Measurements from ENCODE around the gene ALG11. TPM values are rescaled to one million over a fixed set of nuclear protein-coding genes. Genes with fewer than 3 reads are reported as not detected.

Gene ALG11
- polyA plus RNA-seq, 1 experiment, result 6.2 TPM

DNA sequence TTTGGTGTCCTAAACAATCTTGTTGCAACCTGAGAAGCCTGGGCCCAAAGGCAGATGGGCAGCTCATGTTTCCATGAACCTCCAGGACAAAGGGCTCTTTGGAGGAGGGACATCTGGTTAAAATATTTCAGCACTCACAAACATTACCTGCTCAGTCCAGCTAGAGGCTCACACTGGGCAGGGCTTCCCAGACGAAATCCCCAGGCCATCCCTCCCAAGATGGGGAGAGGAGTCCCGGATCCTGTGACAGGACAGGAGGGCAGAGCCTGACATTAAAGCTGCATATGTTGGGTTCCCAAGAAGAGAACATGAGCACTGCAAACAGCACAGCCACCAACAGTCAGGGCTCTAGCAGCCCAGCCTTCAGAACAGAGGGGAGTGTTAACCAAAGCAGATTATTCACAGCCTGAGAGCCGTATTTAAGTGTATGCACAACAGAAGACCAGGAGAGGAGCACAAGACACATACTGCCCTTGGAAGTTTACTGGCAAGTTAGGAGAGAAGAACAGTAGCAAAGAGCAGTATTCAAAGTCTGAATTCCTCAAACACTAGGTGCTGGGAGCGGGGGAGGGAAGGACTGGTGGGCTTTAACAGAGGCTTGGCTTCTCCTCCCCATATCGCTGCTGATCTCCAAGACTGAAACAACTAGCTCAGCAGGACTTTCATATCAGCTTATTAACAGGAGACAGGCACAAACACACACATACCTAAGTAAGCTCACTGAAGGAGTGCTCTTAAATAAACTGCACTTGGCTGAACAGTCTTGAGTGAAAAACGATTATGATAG, 13.3 kb upstream of the ALG11 start:
- POLR2A ChIA-PET, result no interaction called here
- DNase-seq (ENCODE audit: low read depth), result no peak
- CTCF ChIA-PET, result interaction anchor here (1.1 to 4.5 kb wide), 3 partner anchors 9 to 129 kb away, joined by 4 to 20 read pairs (median 8); no protein-coding TSS in a partner anchor

DNA sequence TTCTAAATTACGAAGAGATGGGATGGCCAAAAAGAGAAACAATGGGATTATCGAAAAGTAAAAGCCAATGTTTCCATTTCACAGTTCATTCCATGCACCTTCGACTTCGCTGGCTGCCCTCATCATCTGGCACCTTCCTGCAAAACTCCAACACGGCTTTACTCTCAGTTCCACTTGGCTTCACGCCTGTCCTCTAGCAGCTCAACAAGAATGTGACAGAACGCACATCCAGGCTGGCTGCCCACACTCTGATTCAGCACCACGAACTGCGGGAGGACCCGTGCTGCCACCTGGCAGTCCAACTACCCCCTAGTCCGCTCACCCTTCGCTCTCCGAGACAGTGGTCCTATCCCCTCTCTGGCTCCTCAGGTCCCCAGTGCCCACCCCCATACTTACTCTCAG, 12.7 kb upstream of the ALG11 start:
- no peaks in the 10 kb centered on the region for H3K36me3 ChIP-seq (ENCODE audit: control insufficient read depth, insufficient read depth, low read length)
- POLR2A ChIA-PET, result no interaction called here
- H3K4me3 ChIP-seq (ENCODE audit: low read depth, low read length), result no peak overlapping the region
- no peak for DNase-seq (ENCODE audit: low read depth)
- peaks cover 16% of the 10 kb centered on the region for H3K27me3 ChIP-seq (ENCODE audit: control insufficient read depth, insufficient read depth, low read length)
- CTCF ChIA-PET, result interaction anchor here (0.9 to 4.5 kb wide), 4 partner anchors 17 to 201 kb away, joined by 3 to 20 read pairs (median 4); no protein-coding TSS in a partner anchor
- TF ChIP-seq, protein P1, sequence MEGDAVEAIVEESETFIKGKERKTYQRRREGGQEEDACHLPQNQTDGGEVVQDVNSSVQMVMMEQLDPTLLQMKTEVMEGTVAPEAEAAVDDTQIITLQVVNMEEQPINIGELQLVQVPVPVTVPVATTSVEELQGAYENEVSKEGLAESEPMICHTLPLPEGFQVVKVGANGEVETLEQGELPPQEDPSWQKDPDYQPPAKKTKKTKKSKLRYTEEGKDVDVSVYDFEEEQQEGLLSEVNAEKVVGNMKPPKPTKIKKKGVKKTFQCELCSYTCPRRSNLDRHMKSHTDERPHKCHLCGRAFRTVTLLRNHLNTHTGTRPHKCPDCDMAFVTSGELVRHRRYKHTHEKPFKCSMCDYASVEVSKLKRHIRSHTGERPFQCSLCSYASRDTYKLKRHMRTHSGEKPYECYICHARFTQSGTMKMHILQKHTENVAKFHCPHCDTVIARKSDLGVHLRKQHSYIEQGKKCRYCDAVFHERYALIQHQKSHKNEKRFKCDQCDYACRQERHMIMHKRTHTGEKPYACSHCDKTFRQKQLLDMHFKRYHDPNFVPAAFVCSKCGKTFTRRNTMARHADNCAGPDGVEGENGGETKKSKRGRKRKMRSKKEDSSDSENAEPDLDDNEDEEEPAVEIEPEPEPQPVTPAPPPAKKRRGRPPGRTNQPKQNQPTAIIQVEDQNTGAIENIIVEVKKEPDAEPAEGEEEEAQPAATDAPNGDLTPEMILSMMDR (IDR thresholded peaks at IDR 0.05; ENCODE audit: insufficient read depth, low read depth, low read length), result no peak

More for the DNA sequence above, 13.3 kb upstream of the ALG11 start:
- H3K27me3 ChIP-seq (ENCODE audit: control insufficient read depth, insufficient read depth, low read length), result peaks cover 16% of the 10 kb centered on the region
- TF ChIP-seq, protein P1 (IDR thresholded peaks at IDR 0.05; ENCODE audit: insufficient read depth, low read depth, low read length), result no peak
- H3K36me3 ChIP-seq (ENCODE audit: control insufficient read depth, insufficient read depth, low read length), result no peaks in the 10 kb centered on the region
- no peak overlapping the region for H3K4me3 ChIP-seq (ENCODE audit: low read depth, low read length)

DNA sequence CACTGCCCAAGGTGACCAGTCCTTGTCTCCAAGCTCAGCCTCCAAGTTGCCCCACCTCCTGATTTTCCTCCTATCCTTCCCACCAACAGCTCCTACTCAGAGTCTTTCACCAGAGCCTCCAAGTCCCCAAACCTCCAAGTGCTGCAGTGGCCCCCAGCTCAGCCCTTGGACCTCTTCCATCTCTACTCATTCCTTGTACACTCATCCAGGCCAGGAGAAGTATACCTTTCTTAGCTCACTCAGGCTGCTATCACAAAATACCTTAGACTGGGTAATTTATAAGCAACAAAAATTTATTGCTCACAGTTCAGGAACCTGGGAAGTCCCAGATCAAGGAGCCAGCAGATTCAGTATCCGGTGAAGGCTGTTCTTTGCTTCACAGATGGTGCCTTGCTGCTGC, 12.3 kb upstream of the ALG11 start:
- no peak for DNase-seq (ENCODE audit: low read depth)
- no peaks in the 10 kb centered on the region for H3K36me3 ChIP-seq (ENCODE audit: control insufficient read depth, insufficient read depth, low read length)
- CTCF ChIA-PET, result interaction anchor here (0.9 to 4.5 kb wide), 5 partner anchors 17 to 201 kb away, joined by 3 to 20 read pairs (median 4); no protein-coding TSS in a partner anchor
- no peak overlapping the region for H3K4me3 ChIP-seq (ENCODE audit: low read depth, low read length)
- POLR2A ChIA-PET, result no interaction called here
- peaks cover 16% of the 10 kb centered on the region for H3K27me3 ChIP-seq (ENCODE audit: control insufficient read depth, insufficient read depth, low read length)
- TF ChIP-seq, protein P1 (IDR thresholded peaks at IDR 0.05; ENCODE audit: insufficient read depth, low read depth, low read length), result no peak

DNA sequence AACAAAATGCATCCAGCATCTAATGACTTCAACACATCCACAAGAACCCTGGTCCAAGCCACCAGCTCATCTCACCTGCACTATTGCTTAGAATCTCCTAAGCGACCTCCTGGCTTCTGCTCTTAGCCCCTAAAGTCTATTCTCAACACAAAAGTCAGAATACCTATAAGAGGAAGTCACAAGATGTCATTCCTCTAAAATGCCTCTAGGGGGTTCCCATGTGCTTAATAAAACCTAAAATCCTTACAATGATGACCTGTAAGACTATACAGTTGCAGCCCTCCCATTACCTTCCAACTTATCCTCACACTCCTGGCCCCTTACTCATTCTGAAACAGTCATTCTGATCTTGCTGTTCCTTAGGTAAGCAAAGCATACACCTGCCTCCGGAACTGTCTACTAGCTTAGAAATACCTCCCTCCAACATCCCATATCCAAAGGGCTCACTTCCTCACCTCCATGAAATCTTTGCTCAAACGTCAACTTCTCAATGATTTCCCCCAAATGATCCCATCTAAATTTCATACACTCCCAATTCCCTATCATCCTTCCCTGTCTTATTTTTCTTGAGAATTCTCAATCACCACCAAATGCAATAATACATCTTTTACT, 11.0 kb upstream of the ALG11 start:
- Histone ChIP-seq H3K36me3 (ENCODE audit: control insufficient read depth, insufficient read depth, low read length) (no peaks in the 10 kb centered on the region), H3K27me3 (ENCODE audit: control insufficient read depth, insufficient read depth, low read length) (peaks cover 12% of the 10 kb centered on the region), H3K4me3 (ENCODE audit: low read depth, low read length) (no peak overlapping the region)
- TF ChIP-seq, protein P1 (IDR thresholded peaks at IDR 0.05; ENCODE audit: insufficient read depth, low read depth, low read length), result peak; percentile 68
- CTCF ChIA-PET, result interaction anchor here (1.1 to 4.5 kb wide), 8 partner anchors 8 to 127 kb away, joined by 3 to 20 read pairs (median 5); no protein-coding TSS in a partner anchor
- POLR2A ChIA-PET, result no interaction called here
- DNase-seq (ENCODE audit: low read depth), result no peak

DNA sequence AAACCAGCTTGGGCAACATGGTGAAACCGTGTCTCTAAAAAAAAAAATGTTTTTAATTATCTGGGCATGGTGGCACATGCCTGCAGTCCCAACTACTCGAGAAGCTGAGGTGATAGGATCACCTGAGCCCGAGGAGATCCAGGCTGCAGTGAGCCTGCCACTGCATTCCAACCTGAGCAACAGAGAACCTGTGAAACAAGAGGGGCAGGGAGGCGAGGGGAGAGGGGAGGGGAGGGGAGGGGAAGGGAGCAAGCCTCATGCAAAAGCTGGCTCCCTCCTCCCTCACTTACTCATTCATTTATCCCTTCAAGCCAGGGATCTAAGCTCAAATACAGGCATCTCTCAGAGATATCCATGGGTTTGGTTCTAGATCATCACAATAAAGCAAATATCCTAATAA, 9.8 kb upstream of the ALG11 start:
- CTCF ChIA-PET, result interaction anchor here (0.7 to 2.8 kb wide), 7 partner anchors 7 to 125 kb away, joined by 3 to 11 read pairs (median 3); no protein-coding TSS in a partner anchor
- H3K27me3 ChIP-seq (ENCODE audit: control insufficient read depth, insufficient read depth, low read length), result peaks cover 7% of the 10 kb centered on the region
- POLR2A ChIA-PET, result no interaction called here
- no peaks in the 10 kb centered on the region for H3K36me3 ChIP-seq (ENCODE audit: control insufficient read depth, insufficient read depth, low read length)
- TF ChIP-seq, protein P1 (IDR thresholded peaks at IDR 0.05; ENCODE audit: insufficient read depth, low read depth, low read length), result no peak
- no peak overlapping the region for H3K4me3 ChIP-seq (ENCODE audit: low read depth, low read length)
- no peak for DNase-seq (ENCODE audit: low read depth)
